Transverse colon (tissue), 4 donors: ENCODE data around the gene UNC5A. TPM values are rescaled to one million over a fixed set of nuclear protein-coding genes. Genes with fewer than 3 reads are reported as not detected.

Experiments
- DNase-seq: peaks from one replicate; pipeline ENCODE4 v3.0.0-alpha.2; 2019
- H3K27ac ChIP-seq, 4 donors: fragments of 200-600 bp; sonication (generic); 2 replicates each; pipeline ENCODE4 v1.5.1; 2016 to 2018; ENCODE audit warnings: inconsistent platforms in 4 of 4
- H3K27me3 ChIP-seq: fragments of 200-600 bp; sonication (generic); 2 replicates; pipeline ENCODE4 v1.5.1; 2017; ENCODE audit warnings: inconsistent platforms
- H3K36me3 ChIP-seq, 4 donors: fragments of 200-600 bp; sonication (generic); 2 replicates each; pipeline ENCODE4 v1.5.1; 2017 to 2019; ENCODE audit warnings: inconsistent platforms in 4 of 4
- H3K4me1 ChIP-seq, 4 donors: fragments of 200-600 bp; sonication (generic); 2 replicates each; pipeline ENCODE4 v1.5.1; 2017 to 2020; ENCODE audit warnings: inconsistent platforms in 4 of 4
- H3K4me3 ChIP-seq, 4 donors: fragments of 200-600 bp; sonication (generic); 1 replicate in 1 of 4; 2 replicates in 3 of 4; pipeline versions ENCODE4 v1.5.1 to v1.6.1; 2017 to 2019; ENCODE audit warnings: inconsistent platforms in 4 of 4
- H3K9me3 ChIP-seq, 2 donors: fragments of 200-600 bp; sonication (generic); 2 replicates each; pipeline ENCODE4 v1.5.1; 2017 to 2019; ENCODE audit warnings: inconsistent platforms in 2 of 2
- CTCF ChIP-seq, 5 experiments: fragments of 200-600 bp in 3 of 5; fragments of 450-650 bp in 2 of 5; sonication (generic) in 3 of 5; IDR thresholded peaks; 1 replicate in 2 of 5; 2 replicates in 3 of 5; pipeline ENCODE4 v1.5.1; 2016 to 2017; ENCODE audit warnings: antibody characterized with exemption in 5 of 5, inconsistent platforms in 3 of 5, mild to moderate bottlenecking in 2 of 5, moderate library complexity in 1 of 5
- EP300 ChIP-seq: sonication (generic); formaldehyde crosslinking; IDR thresholded peaks from one replicate; pipeline ENCODE4 v1.6.1; 2017; ENCODE audit warnings: antibody characterized with exemption, low read depth
- POLR2A ChIP-seq: fragments of 450-650 bp; IDR thresholded peaks from one replicate; pipeline ENCODE4 v1.6.1; 2016; ENCODE audit warnings: antibody characterized with exemption, mild to moderate bottlenecking, moderate library complexity
- POLR2AphosphoS5 ChIP-seq, 3 donors: sonication (generic); formaldehyde crosslinking; IDR thresholded peaks; one replicate each; pipeline ENCODE4 v1.6.1; 2016; ENCODE audit warnings: antibody characterized with exemption in 3 of 3
- WGBS, 2 donors: methylation state at CpG; one replicate each; pipeline ENCODE4 v1.1.5; 2018; ENCODE audit warnings: low coverage in 1 of 2; 5-methylcytosine and 5-hydroxymethylcytosine counted together
- in situ Hi-C, 4 donors: fragments of 200-750 bp; cut with MboI; loops; one replicate each; pipeline versions ENCODE4 v1.15.0 to v1.15.1; 2017; ENCODE audit warnings: low sequenced_read_pairs in 3 of 4, low pct_ligation_motif_present in 1 of 4, low pct_unique_long_range_greater_than_20kb in 1 of 4
- intact Hi-C: fragments of 100-400 bp; cut with DNase I; formaldehyde crosslinking; loops from one replicate; pipeline ENCODE4 v1.15.1; 2023; ENCODE audit warnings: low total_unique reads
- total RNA-seq, 4 donors: library from RNA; depleted of rRNA; stranded (reverse); fragments of >200 nt; gene quantifications; one replicate each; pipeline ENCODE4 v1.1.0, GENCODE V29; 2016

Gene UNC5A
- total RNA-seq, 4 donors from 2014 or later = 0.32 TPM; not detected in 3

GRCh38 chr5:176857894-176858273, 47.5 kb downstream of the UNC5A start:
- in situ Hi-C loops = no loop called here
- Histone ChIP-seq H3K4me1 (no peaks in the 10 kb centered on the region), H3K4me3 (no peak overlapping the region), H3K9me3 (no peaks in the 10 kb centered on the region), H3K27ac (no peak overlapping the region), H3K36me3 (no peaks in the 10 kb centered on the region), H3K27me3 (peaks cover 26% of the 10 kb centered on the region)
- DNase-seq = no peak
- intact Hi-C loops = no loop called here
- TF ChIP-seq EP300 (no peak), POLR2AphosphoS5 (IDR thresholded peaks at IDR 0.05) (no peak), POLR2A (no peak), CTCF (IDR thresholded peaks at IDR 0.05) (no peak)
- WGBS, 2 donors = 79% methylated on average over 10 of the region's 11 CpGs; no CpG with 5 or more reads in 1 of the 2 donors

DNA sequence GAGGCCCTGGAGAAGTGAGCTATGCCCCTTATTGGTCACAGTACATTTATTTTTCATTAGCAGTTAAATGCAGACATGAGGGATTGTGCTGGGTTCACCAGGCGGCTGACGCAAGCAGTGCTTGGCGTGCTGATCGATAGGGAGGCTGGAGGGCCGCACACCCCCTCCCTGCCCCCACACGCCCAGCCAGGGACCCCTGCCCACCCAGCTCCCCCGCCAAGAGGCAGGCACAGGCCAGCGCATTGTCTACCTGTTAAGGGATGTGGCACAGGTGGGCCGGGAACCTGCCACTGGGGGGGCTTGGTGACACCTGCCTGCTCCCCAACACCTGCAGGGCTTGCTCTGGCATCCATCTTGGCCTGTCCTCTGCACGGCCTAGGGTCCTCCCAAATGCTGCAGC, 49.6 kb downstream of the UNC5A start:
- in situ Hi-C loops = no loop called here
- H3K9me3 ChIP-seq = no peaks in the 10 kb centered on the region
- peaks cover 43% of the 10 kb centered on the region for H3K27me3 ChIP-seq
- intact Hi-C loops = no loop called here
- no peak overlapping the region for H3K27ac ChIP-seq
- 70% methylated on average over 9 of the region's 10 CpGs; no CpG with 5 or more reads in 1 of the 2 donors for WGBS, 2 donors
- H3K4me1 ChIP-seq = no peaks in the 10 kb centered on the region
- H3K36me3 ChIP-seq = no peaks in the 10 kb centered on the region
- DNase-seq = no peak
- no peak overlapping the region for H3K4me3 ChIP-seq
- TF ChIP-seq POLR2A (no peak), POLR2AphosphoS5 (IDR thresholded peaks at IDR 0.05) (no peak), EP300 (no peak), CTCF (IDR thresholded peaks at IDR 0.05) (no peak)

DNA sequence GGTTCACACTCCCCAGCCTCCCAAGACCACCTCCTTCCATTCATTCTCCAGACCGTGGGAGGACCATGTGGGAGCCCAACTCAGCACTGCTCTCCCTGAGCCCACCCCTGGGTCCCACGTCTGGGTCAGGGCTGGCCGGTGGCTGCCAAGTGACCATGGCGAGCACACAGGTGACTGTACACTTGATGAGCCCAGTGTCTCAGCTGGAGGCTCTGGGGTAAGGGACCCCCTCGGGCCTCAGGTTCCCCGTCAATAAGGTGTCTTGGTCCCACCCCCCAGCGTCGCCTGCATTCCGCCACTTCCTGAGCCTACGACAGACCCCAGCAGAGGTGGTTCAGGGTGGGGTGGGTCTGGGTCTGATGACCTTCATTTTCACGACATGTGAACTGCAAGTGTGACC, 50.0 kb downstream of the UNC5A start:
- DNase-seq = no peak
- H3K36me3 ChIP-seq = no peaks in the 10 kb centered on the region
- H3K27me3 ChIP-seq = peaks cover 47% of the 10 kb centered on the region
- no peaks in the 10 kb centered on the region for H3K9me3 ChIP-seq
- intact Hi-C loops = no loop called here
- H3K27ac ChIP-seq = no peak overlapping the region
- in situ Hi-C loops = no loop called here
- TF ChIP-seq EP300 (no peak), CTCF (IDR thresholded peaks at IDR 0.05) (no peak)
- 72% methylated on average over 11 of the region's 11 CpGs; no CpG with 5 or more reads in 1 of the 2 donors for WGBS, 2 donors
- no peak overlapping the region for H3K4me3 ChIP-seq
- no peaks in the 10 kb centered on the region for H3K4me1 ChIP-seq

GRCh38 chr5:176861276-176861675, 50.9 kb downstream of the UNC5A start:
- Histone ChIP-seq H3K36me3 (no peaks in the 10 kb centered on the region), H3K27ac (no peak overlapping the region), H3K27me3 (peaks cover 54% of the 10 kb centered on the region), H3K9me3 (no peaks in the 10 kb centered on the region), H3K4me3 (no peak overlapping the region), H3K4me1 (no peaks in the 10 kb centered on the region)
- WGBS, 2 donors = 78% methylated on average over 11 of the region's 11 CpGs; no CpG with 5 or more reads in 1 of the 2 donors
- in situ Hi-C loops (no loop called here), intact Hi-C loops (no loop called here)
- no peak for TF ChIP-seq POLR2AphosphoS5 (IDR thresholded peaks at IDR 0.05)
- TF ChIP-seq CTCF (IDR thresholded peaks at IDR 0.05) = no peak
- no peak for TF ChIP-seq EP300
- TF ChIP-seq POLR2A = no peak
- no peak for DNase-seq
